Astrocyte (in vitro differentiated cells and primary cell): ENCODE data around the gene SRC. TPM values are rescaled to one million over a fixed set of nuclear protein-coding genes. Genes with fewer than 3 reads are reported as not detected.

Source experiments
- DNase-seq: peaks from one replicate; pipeline ENCODE4 v3.0.0-alpha.2; 2010; ENCODE audit warnings: low read depth
- FAIRE-seq: peaks from 2 replicates; lab custom pipeline; 2011; peaks lifted over from hg19 to GRCh38; lab: Jason Lieb, UNC
- H2AFZ ChIP-seq: 2 replicates; pipeline ENCODE4 v1.6.0; 2012; ENCODE audit warnings: low read depth, low read length, inconsistent platforms
- H3K27ac ChIP-seq: 2 replicates; pipeline ENCODE4 v1.5.1; 2011; ENCODE audit warnings: low read depth, low read length, inconsistent platforms
- H3K27me3 ChIP-seq: 2 replicates; pipeline ENCODE4 v1.6.0; 2011; ENCODE audit warnings: low read length, inconsistent platforms; ENCODE audit not compliant: insufficient read depth
- H3K36me3 ChIP-seq: 2 replicates; pipeline ENCODE4 v1.5.1; 2011; ENCODE audit warnings: low read length, inconsistent platforms; ENCODE audit not compliant: insufficient read depth
- H3K4me1 ChIP-seq: 2 replicates; pipeline ENCODE4 v1.5.1; 2011; ENCODE audit warnings: low read length, inconsistent platforms; ENCODE audit not compliant: insufficient read depth
- H3K4me2 ChIP-seq: 2 replicates; pipeline ENCODE4 v1.6.0; 2012; ENCODE audit warnings: low read length, inconsistent platforms
- H3K4me3 ChIP-seq: 2 replicates; pipeline ENCODE4 v1.5.1; 2011; ENCODE audit warnings: low read depth, mild to moderate bottlenecking, low read length, inconsistent platforms; ENCODE audit not compliant: insufficient read depth
- H3K79me2 ChIP-seq: 2 replicates; pipeline ENCODE4 v1.6.0; 2012; ENCODE audit warnings: mild to moderate bottlenecking, low read length, inconsistent platforms; ENCODE audit not compliant: insufficient read depth
- H3K9ac ChIP-seq: 2 replicates; pipeline ENCODE4 v1.6.0; 2012; ENCODE audit warnings: mild to moderate bottlenecking, low read length, inconsistent platforms
- H3K9me3 ChIP-seq: 2 replicates; pipeline ENCODE4 v1.5.1; 2012; ENCODE audit warnings: low read depth, mild to moderate bottlenecking, low read length, inconsistent platforms; ENCODE audit not compliant: insufficient read depth
- H4K20me1 ChIP-seq: 2 replicates; pipeline ENCODE4 v1.6.0; 2012; ENCODE audit warnings: low read length, inconsistent platforms; ENCODE audit not compliant: insufficient read depth
- H3K27ac Mint-ChIP-seq: one replicate; pipeline ENCODE4 v1.8.0; 2021; ENCODE audit warnings: mild to moderate bottlenecking, mixed read lengths; ENCODE audit not compliant: unreplicated experiment
- H3K27me3 Mint-ChIP-seq: one replicate; pipeline ENCODE4 v1.8.0; 2021; ENCODE audit warnings: low read depth, mixed read lengths; ENCODE audit not compliant: unreplicated experiment
- H3K36me3 Mint-ChIP-seq: one replicate; pipeline ENCODE4 v1.8.0; 2021; ENCODE audit warnings: low read depth, mixed read lengths; ENCODE audit not compliant: unreplicated experiment
- H3K4me1 Mint-ChIP-seq: one replicate; pipeline ENCODE4 v1.8.0; 2021; ENCODE audit warnings: low read depth, mixed read lengths; ENCODE audit not compliant: unreplicated experiment
- H3K4me3 Mint-ChIP-seq: one replicate; pipeline ENCODE4 v1.8.0; 2021; ENCODE audit warnings: mild to moderate bottlenecking, moderate library complexity, mixed read lengths; ENCODE audit not compliant: unreplicated experiment
- H3K9me3 Mint-ChIP-seq: one replicate; pipeline ENCODE4 v1.8.0; 2021; ENCODE audit warnings: mild to moderate bottlenecking, mixed read lengths; ENCODE audit not compliant: unreplicated experiment
- CTCF ChIP-seq: IDR thresholded peaks from 2 replicates; pipeline ENCODE4 v1.5.1; 2011; ENCODE audit warnings: low read depth, mild to moderate bottlenecking, inconsistent platforms, low read length, moderate library complexity; ENCODE audit not compliant: insufficient read depth
- EZH2 ChIP-seq: IDR thresholded peaks from 2 replicates; pipeline ENCODE4 v1.6.1; 2012; ENCODE audit warnings: mild to moderate bottlenecking, low read length, inconsistent platforms; ENCODE audit not compliant: insufficient read depth
- total RNA-seq: library from RNA; stranded (reverse); gene quantifications from 2 replicates; pipeline ENCODE4 v1.2.1, GENCODE V29; 2021

SRC gene
- total RNA-seq, 1 donor from 2014 or later = 33.4 TPM

- Histone ChIP-seq H3K79me2 (no peaks in the 10 kb centered on the region), H3K4me3 (no peak overlapping the region), H3K27ac (no peak overlapping the region), H3K36me3 (no peaks in the 10 kb centered on the region), H4K20me1 (no peaks in the 10 kb centered on the region), H3K4me2 (no peak overlapping the region), H3K9ac (no peak overlapping the region), H2AFZ (no peak overlapping the region), H3K9me3 (no peaks in the 10 kb centered on the region), H3K4me1 (no peaks in the 10 kb centered on the region), H3K27me3 (peaks cover 28% of the 10 kb centered on the region)
- no peak for FAIRE-seq
- TF ChIP-seq CTCF (no peak), EZH2 (no peak)
- Mint-ChIP-seq H3K9me3 (no peaks in the 10 kb centered on the region), H3K4me1 (no peaks in the 10 kb centered on the region), H3K36me3 (no peaks in the 10 kb centered on the region), H3K27ac (no peak overlapping the region), H3K27me3 (no peaks in the 10 kb centered on the region), H3K4me3 (no peak overlapping the region)
- no peak for DNase-seq
These were observed 85.0 kb downstream of the SRC start for GRCh38 chr20:37430778-37431460.

- no peaks in the 10 kb centered on the region for H4K20me1 ChIP-seq
- H3K36me3 ChIP-seq = no peaks in the 10 kb centered on the region
- FAIRE-seq = no peak
- H3K4me3 ChIP-seq = no peak overlapping the region
- no peak for TF ChIP-seq CTCF
- TF ChIP-seq EZH2 = no peak
- H3K79me2 ChIP-seq = no peaks in the 10 kb centered on the region
- Mint-ChIP-seq H3K4me1 (no peaks in the 10 kb centered on the region), H3K27ac (no peak overlapping the region), H3K4me3 (no peak overlapping the region), H3K27me3 (peaks cover 3% of the 10 kb centered on the region), H3K9me3 (no peaks in the 10 kb centered on the region), H3K36me3 (no peaks in the 10 kb centered on the region)
- no peak overlapping the region for H3K9ac ChIP-seq
- DNase-seq = no peak
- H3K27me3 ChIP-seq = peaks cover 22% of the 10 kb centered on the region
- H3K9me3 ChIP-seq = no peaks in the 10 kb centered on the region
- no peak overlapping the region for H3K4me2 ChIP-seq
- H3K4me1 ChIP-seq = no peaks in the 10 kb centered on the region
- H2AFZ ChIP-seq = no peak overlapping the region
- H3K27ac ChIP-seq = no peak overlapping the region
These were observed 85.8 kb downstream of the SRC start for GRCh38 chr20:37431786-37432185.

DNA sequence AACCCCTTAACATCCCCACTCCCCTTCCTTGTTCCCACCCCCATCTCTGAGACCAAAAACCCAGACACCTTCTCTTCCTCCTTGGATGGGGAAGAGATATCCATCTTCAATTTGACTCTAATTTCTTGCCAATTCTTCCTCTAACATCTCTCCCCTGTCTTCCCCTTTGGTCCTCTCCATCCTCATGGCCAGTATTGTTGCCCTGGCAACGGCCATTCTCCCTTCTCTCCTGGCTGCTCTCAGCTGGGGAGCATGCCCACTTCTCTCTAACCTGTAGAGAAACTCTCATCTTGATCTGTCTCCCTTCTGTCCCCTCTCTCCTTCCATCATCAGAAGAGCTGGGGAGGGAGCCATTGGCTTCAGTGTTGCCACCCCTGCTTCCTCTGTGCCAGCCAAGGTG, 86.7 kb downstream of the SRC start:
- Histone ChIP-seq H3K36me3 (no peaks in the 10 kb centered on the region), H4K20me1 (no peaks in the 10 kb centered on the region), H3K4me2 (no peak overlapping the region), H2AFZ (no peak overlapping the region), H3K4me1 (no peaks in the 10 kb centered on the region), H3K79me2 (no peaks in the 10 kb centered on the region), H3K4me3 (no peak overlapping the region), H3K27me3 (peaks cover 19% of the 10 kb centered on the region), H3K9me3 (no peaks in the 10 kb centered on the region), H3K9ac (no peak overlapping the region), H3K27ac (no peak overlapping the region)
- Mint-ChIP-seq H3K27ac (no peak overlapping the region), H3K4me3 (no peak overlapping the region), H3K9me3 (no peaks in the 10 kb centered on the region), H3K36me3 (no peaks in the 10 kb centered on the region), H3K4me1 (no peaks in the 10 kb centered on the region), H3K27me3 (peaks cover 3% of the 10 kb centered on the region)
- TF ChIP-seq CTCF (no peak), EZH2 (no peak)
- no peak for FAIRE-seq
- DNase-seq = no peak
